ENCODE results near the gene PKN1. TPM values are rescaled to one million over a fixed set of nuclear protein-coding genes. Genes with fewer than 3 reads are reported as not detected.

Gene PKN1
- total and polyA plus RNA-seq, 2 of the 4 experiments (the other 2 are of a cell fraction): 39.1 to 41.4 TPM

GRCh38 chr19:14497228-14497921 is 64.3 kb downstream of the PKN1 start (continued):
- no peak for TF ChIP-seq MAFK (IDR thresholded peaks at IDR 0.05; ENCODE audit: low read depth, low read length)

GRCh38 chr19:14502334-14503092 is 69.4 kb downstream of the PKN1 start:
- Histone ChIP-seq H3K9me3 (ENCODE audit: control insufficient read depth, insufficient read depth, low read length) (no peaks in the 10 kb centered on the region), H2AK5ac (ENCODE audit: low read depth, low read length) (peak overlapping the region; percentile 59; the same call in 1 of the 2 replicates), H3K18ac (ENCODE audit: low read depth, low read length) (no peak overlapping the region), H3K14ac (replicated peaks; ENCODE audit: low read depth, low read length) (no peak overlapping the region; the same call in 1 of the 2 replicates), H3K36me3 (ENCODE audit: control insufficient read depth, insufficient read depth, low read length) (no peaks in the 10 kb centered on the region), H4K8ac (ENCODE audit: low read depth in 2 of 2, low read length in 2 of 2) (no peak overlapping the region), H3K9ac (ENCODE audit: low read depth, low read length) (no peak overlapping the region), H4K20me1 (ENCODE audit: insufficient read depth, low read length) (no peaks in the 10 kb centered on the region), H3K56ac (ENCODE audit: extremely low read depth, insufficient read depth, low read length) (no peak overlapping the region), H3K9me1 (ENCODE audit: insufficient read depth, low read length) (peaks cover 6% of the 10 kb centered on the region; the same call in 1 of the 2 replicates), H3K23ac (ENCODE audit: low read depth, low read length) (no peak overlapping the region), H2AK9ac (replicated peaks; ENCODE audit: low read depth, low read length, poor library complexity) (peak overlapping the region; percentile 15), H3K4me2 (ENCODE audit: low read depth, low read length) (no peak overlapping the region), H2BK15ac (ENCODE audit: low read depth, low read length) (0 out of 3 replicates have a peak overlapping the region, but pooled peaks have one; percentile 20), H3K79me1 (ENCODE audit: low read depth in 1 of 2, low read length in 2 of 2) (peaks cover 0 to 6% of the 10 kb centered on the region in 2 experiments; a peak in 1 of 4 replicates), H3K27ac (ENCODE audit: insufficient read depth, low read length) (no peak overlapping the region), H4K5ac (ENCODE audit: low read depth, low read length) (no peak overlapping the region), H4K91ac (ENCODE audit: insufficient read depth, low read depth, low read length) (no peak overlapping the region), H2BK120ac (ENCODE audit: low read depth, low read length) (no peak overlapping the region), H3K4me1 (ENCODE audit: control insufficient read depth, insufficient read depth, low read length) (peaks cover 10% of the 10 kb centered on the region), H2AFZ (replicated peaks; ENCODE audit: low read length, poor library complexity) (peak overlapping the region; percentile 27), H2BK5ac (ENCODE audit: low read depth, low read length, poor library complexity, severe bottlenecking) (no peak overlapping the region), H3K4me3 (ENCODE audit: insufficient read depth, low read depth, low read length) (no peak overlapping the region), H2BK20ac (ENCODE audit: low read depth, low read length) (0 out of 2 replicates have a peak overlapping the region, but pooled peaks have one; percentile 14), H3K27me3 (ENCODE audit: control insufficient read depth, insufficient read depth, low read length) (no peaks in the 10 kb centered on the region), H3K4ac (ENCODE audit: low read depth, low read length) (no peak overlapping the region)
- intact Hi-C loops (cut with micrococcal nuclease): no loop called here
- in situ Hi-C loops (cut with MboI; ENCODE audit: low sequenced_read_pairs): no loop called here
- CTCF ChIA-PET: interaction anchor here (1.3 kb wide), 1 partner anchor 71 kb away, joined by 3 read pairs; no protein-coding TSS in a partner anchor
- no TSS peak for BruUV-seq (replicated peaks)
- dilution Hi-C loops (cut with HindIII; ENCODE audit: low sequenced_read_pairs, unreplicated experiment): no loop called here
- DNase-seq: no peak
- WGBS, 2 experiments (ENCODE audit: extremely low coverage in 2 of 2, insufficient read length in 1 of 2): 60% methylated on average over 1 of the region's 11 CpGs; no CpG with 5 or more reads in 1 of the 2 experiments
- no peak; the same call in 1 of the 2 replicates for ATAC-seq (ENCODE audit: low read depth)
- peak; percentile 87 for TF ChIP-seq CEBPB (IDR thresholded peaks at IDR 0.05; ENCODE audit: low read depth, low read length)
- TF ChIP-seq RAD21 (IDR thresholded peaks at IDR 0.05; ENCODE audit: low read length): no peak
- TF ChIP-seq RFX5 (IDR thresholded peaks at IDR 0.05; ENCODE audit: low read depth, low read length): no peak
- TF ChIP-seq CHD1 (IDR thresholded peaks at IDR 0.05; ENCODE audit: low read depth, low read length): no peak
- TF ChIP-seq SMC3 (IDR thresholded peaks at IDR 0.05; ENCODE audit: low read depth, low read length): no peak
- POLR2A ChIA-PET (ENCODE audit: unreplicated experiment): interaction anchor here (0.6 kb wide), 1 partner anchor 13 kb away, joined by 3 read pairs; no protein-coding TSS in a partner anchor

All from IMR-90 (cell line).